AG10803 (cell line): ENCODE data around the gene PRKCE.

Experiments used
- DNase-seq: peaks from one replicate; pipeline ENCODE4 v3.0.0; 2010; ENCODE audit warnings: low read depth
- H3K4me3 ChIP-seq: 2 replicates; pipeline ENCODE4 v1.5.1; 2011; ENCODE audit warnings: mild to moderate bottlenecking, low read length, control low read depth
- TF ChIP-seq, protein P1 (sequence below): conservative IDR thresholded peaks from 2 replicates; pipeline ENCODE4 v1.5.1; 2011; ENCODE audit warnings: mild to moderate bottlenecking, low read length, control low read depth, inconsistent platforms

Gene PRKCE

DNA sequence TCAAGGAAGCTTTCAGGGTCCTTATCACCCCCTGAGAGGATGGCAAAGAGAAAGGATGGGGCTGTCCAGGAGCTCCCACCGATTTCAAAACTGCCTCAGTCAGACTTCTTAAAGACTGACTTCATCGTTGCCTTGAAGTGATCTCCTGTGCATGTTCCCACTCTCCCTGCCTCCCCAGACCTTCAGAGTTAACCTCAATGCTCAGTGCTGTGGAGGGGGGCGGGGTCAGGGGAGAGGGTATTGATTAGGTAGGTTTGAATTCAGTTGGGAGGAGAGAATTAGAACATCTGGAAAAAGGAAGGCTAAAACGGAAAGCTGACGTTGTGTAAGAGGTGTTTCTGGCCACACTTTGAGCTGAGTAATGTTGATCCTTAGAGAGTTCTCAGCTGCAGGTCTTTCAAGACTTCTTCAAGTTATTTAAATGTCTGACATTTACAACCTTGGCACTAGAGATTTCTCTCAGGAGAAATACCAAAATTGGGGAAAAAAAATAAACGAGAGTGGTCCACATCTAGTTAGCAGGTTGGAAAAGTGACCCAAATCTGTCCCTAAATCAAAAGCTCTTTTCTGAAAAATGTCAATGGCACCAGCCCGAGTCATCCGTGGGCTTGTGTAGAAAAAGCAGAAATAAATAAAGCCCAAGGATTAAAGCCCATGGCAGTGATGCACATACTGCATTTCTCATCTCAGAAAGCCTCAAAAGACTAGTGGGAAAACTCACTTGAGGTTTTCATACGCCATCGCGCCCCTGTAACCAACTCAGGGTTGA lies 511.0 kb downstream of the PRKCE start:
- TF ChIP-seq, protein P1, sequence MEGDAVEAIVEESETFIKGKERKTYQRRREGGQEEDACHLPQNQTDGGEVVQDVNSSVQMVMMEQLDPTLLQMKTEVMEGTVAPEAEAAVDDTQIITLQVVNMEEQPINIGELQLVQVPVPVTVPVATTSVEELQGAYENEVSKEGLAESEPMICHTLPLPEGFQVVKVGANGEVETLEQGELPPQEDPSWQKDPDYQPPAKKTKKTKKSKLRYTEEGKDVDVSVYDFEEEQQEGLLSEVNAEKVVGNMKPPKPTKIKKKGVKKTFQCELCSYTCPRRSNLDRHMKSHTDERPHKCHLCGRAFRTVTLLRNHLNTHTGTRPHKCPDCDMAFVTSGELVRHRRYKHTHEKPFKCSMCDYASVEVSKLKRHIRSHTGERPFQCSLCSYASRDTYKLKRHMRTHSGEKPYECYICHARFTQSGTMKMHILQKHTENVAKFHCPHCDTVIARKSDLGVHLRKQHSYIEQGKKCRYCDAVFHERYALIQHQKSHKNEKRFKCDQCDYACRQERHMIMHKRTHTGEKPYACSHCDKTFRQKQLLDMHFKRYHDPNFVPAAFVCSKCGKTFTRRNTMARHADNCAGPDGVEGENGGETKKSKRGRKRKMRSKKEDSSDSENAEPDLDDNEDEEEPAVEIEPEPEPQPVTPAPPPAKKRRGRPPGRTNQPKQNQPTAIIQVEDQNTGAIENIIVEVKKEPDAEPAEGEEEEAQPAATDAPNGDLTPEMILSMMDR: no peak
- peak; percentile 73 for DNase-seq
- H3K4me3 ChIP-seq: no peak overlapping the region

DNA sequence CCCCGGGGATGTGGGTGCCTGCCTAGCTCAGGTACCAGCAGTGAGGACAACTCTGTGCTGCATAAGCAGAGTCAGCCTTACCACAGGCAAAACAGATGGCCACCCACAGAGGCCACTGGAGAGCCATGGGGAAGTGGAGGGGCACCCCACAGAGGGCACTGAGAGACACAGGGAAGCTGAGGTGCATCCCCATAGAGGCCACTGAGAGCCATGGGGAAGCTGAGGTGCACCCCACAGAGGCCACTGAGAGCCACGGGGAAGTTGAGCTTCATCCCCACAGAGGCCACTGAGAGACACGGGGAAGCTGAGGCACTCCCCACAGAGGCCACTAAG lies 511.6 kb downstream of the PRKCE start:
- no peak for DNase-seq
- TF ChIP-seq, protein P1: no peak
- no peak overlapping the region for H3K4me3 ChIP-seq

DNA sequence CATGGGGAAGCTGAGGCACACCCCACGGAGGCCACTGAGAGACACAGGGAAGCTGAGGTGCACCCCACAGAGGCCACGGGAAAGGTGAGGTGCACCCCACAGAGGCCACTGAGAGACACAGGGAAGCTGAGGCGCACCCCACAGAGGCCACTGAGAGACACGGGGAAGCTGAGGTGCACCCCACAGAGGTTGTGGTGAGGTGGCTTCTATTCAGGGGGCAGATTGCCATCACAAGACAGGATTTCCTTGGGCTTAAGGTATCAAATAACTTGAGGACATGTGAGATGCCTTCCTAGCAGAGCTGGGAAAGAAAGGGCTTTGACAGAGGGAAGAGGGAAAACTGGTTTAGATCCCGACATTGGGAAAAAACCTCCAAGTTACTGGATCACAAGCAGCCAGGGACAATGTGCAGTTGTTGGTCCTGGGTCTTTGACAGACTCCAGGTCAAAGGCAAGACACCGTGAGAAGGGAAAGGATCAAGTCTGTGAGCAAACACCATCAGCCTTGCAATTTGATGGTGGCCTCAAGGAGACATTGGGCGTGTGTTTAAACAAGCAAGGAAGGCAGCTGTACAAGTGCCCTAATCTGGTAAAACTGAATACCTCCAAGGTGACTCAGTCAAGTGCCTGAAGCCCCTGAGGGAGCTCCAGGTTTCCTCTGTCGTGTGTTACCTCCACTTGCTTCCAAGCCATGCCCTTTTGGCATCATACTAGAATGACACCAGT lies 512.5 kb downstream of the PRKCE start:
- H3K4me3 ChIP-seq: no peak overlapping the region
- DNase-seq: peak; percentile 25
- TF ChIP-seq, protein P1: no peak

DNA sequence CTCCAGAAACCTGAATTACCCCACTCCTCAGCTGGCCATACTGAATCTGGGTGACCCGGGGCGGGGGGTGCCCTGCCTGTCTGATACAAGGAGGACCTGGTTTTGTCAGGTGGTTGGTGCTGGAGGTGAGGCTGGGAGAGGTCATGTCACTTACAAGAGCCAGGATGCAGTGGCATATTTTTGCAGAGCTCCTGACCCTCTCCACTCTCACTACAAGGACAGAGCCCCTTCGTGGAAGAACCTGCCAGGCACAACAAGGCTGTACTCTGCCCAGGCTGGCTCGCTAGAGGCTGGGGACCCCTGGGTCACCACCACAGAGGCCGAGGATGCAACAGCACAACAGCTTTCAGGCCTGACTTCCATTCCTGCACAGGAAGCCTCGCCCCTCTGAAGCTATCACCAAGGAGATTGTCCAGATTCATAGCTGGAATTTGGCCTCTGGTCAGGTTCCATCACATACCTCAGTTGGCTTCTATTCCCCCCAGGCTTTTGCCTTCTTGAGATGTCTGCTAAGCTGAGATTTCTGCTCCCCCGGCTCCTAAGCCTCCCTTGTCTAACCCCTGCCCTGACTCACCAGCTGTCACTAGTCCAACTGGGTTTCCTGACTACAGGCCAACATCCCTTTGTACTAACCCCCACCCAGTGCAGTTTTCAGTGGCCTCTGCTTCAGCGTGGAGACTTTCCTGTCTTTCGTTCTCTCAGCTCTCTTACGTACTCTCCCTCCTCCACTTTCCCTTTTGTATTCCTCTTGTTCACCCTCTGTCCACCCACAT lies 513.2 kb downstream of the PRKCE start:
- peak; percentile 98 for DNase-seq
- peak overlapping the region; percentile 20; the same call in 1 of the 2 replicates for H3K4me3 ChIP-seq
- TF ChIP-seq, protein P1: no peak

DNA sequence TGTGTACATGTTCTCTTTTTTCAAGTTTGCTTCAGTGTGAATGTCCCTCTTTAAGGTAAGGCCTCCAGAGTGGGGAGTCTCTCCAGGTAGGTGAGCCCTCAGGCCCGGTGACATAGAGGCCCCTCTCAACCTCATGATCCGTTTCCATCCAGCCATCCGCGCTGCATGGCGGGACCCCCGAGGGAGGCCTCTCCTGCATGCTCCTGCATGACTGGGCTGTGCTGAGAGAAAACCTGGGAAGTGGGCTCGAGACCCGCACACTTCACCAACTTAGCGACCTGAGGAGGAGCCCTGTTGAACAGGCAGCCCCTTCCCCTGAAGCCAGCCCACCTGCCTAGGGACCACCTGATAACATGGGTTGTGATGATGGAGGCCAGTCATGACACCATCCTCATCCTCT lies 514.4 kb downstream of the PRKCE start:
- no peak overlapping the region for H3K4me3 ChIP-seq
- no peak for DNase-seq
- TF ChIP-seq, protein P1: no peak

DNA sequence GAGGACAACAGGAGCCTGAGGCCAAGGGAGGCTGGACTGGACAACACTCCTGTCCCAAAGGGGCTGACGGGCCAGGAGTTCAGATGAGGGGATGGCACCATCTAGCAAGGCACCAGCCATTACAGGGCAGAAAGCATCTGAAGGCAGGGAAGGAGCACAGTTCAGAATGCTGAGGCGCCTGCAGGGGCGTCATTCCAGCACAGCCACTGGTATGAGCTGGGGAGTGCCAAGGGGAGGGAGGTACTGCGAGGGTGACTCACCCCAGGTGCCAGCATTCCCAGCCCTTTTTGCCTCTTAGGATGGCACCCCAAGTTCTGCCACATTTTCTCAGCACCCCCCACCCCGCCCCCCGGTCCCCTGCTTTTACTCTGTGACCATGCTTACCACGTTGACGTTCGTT lies 515.9 kb downstream of the PRKCE start:
- TF ChIP-seq, protein P1: no peak
- H3K4me3 ChIP-seq: no peak overlapping the region
- DNase-seq: peak; percentile 41
